ENCODE measurements around the gene SBK2. TPM values are rescaled to one million over a fixed set of nuclear protein-coding genes. Genes with fewer than 3 reads are reported as not detected.

SBK2 gene
- total RNA-seq, 2 donors from 2014 or later, result not detected

- intact Hi-C loops (cut with DNase I), result no loop called here
- DNase-seq (ENCODE audit: low spot score), result no peak
These were observed 44.5 kb downstream of the SBK2 start for GRCh38 chr19:55492362-55492944.

GRCh38 chr19:55491546-55492360 lies 45.2 kb downstream of the SBK2 start:
- intact Hi-C loops (cut with DNase I), result no loop called here
- no peak for DNase-seq (ENCODE audit: low spot score)

DNA sequence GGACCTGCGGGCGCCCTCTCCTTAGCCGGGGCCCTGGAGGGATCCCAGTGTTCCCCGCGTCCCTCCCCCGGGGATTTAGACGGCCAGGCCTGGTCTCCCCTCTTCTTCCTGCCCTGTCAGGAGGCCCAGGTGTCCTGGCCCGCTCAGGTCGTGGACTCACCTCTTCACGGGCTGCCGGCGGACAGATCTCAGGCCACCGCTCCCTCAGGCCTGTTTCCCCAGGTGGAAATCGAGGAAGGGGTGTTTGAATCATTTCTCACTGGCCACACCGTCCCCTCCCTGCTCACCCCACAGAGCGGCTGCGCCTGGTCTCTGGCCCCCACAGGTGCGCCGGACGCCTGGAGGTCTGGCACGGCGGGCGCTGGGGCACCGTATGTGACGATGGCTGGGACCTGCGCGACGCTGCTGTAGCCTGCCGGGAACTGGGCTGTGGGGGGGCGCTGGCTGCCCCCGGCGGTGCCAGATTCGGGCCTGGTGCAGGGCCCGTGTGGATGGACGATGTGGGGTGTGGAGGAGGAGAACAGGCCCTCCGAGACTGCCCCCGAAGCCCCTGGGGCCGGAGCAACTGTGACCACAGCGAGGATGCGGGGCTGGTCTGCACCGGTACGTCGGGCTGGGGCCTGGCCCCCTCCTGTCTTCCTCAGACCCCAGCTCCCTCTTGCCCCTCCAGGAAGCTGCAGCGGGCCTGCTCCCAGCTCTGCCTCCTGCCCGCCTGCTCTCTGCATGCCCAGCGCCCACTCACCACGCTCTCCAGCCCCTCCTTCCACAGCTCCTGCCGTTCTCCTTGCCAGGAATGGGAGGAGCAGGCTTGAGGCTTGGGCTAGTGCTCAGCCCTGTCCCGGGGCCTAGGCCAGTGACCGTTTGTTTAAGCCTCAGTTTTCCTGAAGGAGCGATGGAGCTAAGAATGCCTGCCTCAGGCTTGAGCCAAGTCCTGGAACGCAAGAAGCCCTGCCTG lies 46.2 kb downstream of the SBK2 start:
- DNase-seq (ENCODE audit: low spot score), result no peak
- intact Hi-C loops (cut with DNase I), result no loop called here

DNA sequence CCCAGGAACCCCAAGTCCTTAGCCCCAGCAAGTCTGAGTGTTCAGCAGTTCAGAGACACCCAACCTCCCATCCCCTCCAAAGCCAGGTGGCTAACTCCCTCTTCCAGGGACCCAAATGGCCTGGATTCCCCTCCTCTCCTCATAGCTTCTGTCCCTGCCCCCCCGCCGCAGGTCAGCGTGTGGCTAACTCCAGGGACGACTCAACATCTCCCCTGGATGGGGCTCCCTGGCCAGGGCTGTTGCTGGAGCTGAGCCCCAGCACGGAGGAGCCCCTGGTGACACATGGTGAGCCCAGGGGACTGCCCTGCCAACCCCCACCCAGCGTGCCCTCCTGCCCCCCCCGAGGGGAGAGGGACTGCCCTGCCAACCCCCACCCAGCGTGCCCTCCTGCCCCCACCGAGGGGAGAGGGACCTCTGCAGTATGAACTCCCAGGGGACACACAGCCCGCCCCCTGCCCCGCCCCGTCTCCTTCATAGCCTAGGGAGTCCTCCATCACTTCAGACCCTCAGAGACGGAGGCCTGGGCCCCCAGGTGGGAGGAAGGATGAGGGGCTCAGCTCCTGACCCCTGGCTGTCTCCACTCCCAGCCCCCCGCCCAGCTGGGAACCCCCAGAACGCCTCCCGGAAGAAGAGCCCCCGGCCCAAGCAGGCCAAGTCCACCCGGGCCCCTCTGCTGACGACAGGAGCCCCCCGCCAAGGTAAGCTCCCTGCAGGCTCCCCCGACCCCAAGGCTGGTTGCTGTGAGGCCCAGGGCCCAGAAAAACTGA lies 47.0 kb downstream of the SBK2 start:
- DNase-seq (ENCODE audit: low spot score), result no peak
- intact Hi-C loops (cut with DNase I), result no loop called here

DNA sequence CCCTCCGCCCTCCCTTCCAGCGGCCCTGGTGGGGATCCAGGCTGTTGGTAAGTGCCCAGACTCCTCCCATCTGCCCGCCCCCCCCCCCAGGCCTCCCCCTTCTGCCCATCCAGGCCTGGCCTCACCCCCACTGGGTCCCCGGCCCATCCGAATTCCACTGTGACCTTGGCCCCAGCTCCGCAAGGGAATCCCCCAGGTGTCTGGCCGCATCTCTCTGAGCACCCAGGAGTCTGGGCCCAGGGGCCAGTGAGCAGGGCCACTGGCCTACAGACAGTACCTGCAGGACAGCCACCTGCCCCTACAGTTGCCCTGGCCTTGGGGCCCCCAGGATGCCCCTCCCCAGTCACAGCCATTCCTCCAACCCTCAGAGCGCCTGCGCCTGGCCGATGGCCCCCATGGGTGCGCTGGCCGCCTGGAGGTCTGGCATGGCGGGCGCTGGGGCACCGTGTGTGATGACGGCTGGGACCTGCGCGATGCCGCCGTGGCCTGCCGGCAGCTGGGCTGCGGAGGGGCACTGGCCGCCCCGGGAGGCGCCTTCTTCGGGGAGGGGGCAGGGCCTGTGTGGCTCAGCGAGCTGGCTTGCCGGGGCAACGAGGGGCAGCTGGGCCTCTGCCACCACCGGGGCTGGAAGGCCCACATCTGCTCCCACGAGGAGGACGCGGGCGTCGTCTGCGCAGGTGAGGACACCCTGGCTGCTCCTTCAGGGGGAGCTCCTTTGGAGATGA lies 47.8 kb downstream of the SBK2 start:
- intact Hi-C loops (cut with DNase I), result no loop called here
- no peak for DNase-seq (ENCODE audit: low spot score)

DNA sequence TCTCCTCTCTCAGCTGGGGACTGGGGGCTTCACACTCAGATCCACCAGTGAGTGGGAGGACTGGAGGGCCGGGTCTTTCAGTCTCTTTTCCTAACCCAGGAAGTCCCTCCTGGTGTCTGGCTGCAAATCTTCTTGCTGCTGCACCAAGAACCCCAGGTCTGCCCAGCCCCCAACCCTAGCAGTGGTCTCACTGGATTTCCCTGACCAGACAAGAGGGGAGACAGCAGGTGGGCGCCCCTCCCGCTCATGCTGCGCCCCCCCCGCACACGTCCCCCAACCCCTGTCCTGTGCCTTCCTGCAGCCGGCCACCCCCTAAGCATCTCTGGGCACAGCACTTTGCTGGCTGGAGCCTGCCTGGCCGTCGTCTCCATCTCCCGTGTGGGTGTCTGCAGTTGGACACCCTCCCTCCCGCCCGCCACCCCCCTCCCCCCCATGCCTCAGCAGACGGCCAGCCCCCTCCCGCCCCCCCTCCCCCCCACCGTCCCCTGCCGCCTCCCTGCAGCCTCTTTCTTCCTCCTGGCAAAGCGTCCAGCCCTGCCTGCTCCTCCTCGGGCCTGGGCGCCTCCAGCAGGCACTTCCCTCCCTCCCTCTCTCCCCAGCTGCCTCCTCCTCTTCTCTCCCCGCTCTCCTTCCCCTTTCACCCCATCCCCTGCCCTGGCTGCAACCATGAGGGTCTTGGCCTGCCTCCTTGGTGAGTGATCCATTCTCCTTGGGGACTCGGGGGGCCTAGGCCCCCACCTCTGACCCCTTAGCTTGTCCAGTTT lies 48.8 kb downstream of the SBK2 start, which contains the start of gene SSC5D:
Gene SSC5D (plus strand): TSS at position 513 of the 764 bp plus-strand sequence. CDS start 154 bp downstream, at position 667.
- intact Hi-C loops (cut with DNase I), result no loop called here
- peak; percentile 88 for DNase-seq (ENCODE audit: low spot score)

DNA sequence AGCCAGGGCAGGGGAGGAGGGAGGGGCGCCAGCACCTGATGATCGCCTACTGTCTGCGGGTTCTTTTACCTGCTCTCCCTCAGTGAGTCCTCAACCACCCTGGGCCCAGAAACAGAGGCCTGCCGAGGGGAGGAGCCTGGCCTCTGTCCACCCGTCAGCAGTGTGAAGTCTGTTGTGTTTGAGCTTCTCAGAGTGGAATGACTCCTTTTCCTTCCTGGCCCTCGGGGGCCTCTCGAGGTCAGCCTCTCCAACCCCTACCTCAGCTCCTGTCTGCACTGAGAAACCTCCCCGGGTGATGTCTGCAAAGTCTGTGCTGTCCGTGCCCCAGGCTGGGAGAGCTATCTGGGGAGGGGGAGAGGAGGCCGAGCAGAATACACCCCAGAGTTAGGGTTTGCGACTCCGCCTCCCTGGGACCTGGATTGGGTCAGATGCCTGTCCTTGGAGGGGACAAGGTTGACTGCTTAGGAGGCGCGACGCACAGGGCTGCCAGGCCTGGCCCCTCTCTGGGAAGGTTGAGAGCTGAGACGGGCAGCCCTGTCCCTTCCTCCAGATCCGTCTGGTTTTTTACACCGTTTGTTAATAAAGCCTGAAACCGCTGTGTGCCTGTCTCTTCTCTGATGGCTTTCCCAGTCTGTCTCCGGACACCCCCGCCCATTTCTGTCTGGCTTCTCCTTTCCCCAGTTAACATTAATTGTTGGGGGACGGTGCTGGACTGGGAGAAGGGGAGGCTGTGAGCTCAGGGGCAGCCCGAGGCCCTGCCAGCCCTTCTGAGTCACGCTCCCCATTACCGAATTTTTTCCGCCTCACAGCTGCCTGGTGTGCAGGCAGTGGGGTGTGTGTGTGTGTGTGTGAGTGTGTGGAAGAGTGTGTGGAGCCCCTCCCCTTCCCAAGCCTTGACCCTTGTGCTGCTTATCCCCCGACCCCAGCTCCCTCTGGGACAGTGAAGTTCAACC lies 49.7 kb downstream of the SBK2 start:
- intact Hi-C loops (cut with DNase I), result no loop called here
- peak; percentile 93 for DNase-seq (ENCODE audit: low spot score)

- intact Hi-C loops (cut with DNase I), result no loop called here
- DNase-seq (ENCODE audit: low spot score), result no peak
These were observed 50.6 kb downstream of the SBK2 start for GRCh38 chr19:55486043-55486970.

- no peak for DNase-seq (ENCODE audit: low spot score)
- intact Hi-C loops (cut with DNase I), result no loop called here
These were observed 51.4 kb downstream of the SBK2 start for GRCh38 chr19:55485439-55486011.

GRCh38 chr19:55484593-55485438 lies 52.1 kb downstream of the SBK2 start, which contains the start of gene NAT14:
NAT14 (plus strand) TSS chr19:55485188; CDS start chr19:55485709, 521 bp downstream.
- DNase-seq (ENCODE audit: low spot score), result no peak
- intact Hi-C loops (cut with DNase I), result loop anchor here in 1 of 2 donors (5.0 kb wide), 1 partner anchor 563 kb away; no protein-coding TSS in a partner anchor

DNA sequence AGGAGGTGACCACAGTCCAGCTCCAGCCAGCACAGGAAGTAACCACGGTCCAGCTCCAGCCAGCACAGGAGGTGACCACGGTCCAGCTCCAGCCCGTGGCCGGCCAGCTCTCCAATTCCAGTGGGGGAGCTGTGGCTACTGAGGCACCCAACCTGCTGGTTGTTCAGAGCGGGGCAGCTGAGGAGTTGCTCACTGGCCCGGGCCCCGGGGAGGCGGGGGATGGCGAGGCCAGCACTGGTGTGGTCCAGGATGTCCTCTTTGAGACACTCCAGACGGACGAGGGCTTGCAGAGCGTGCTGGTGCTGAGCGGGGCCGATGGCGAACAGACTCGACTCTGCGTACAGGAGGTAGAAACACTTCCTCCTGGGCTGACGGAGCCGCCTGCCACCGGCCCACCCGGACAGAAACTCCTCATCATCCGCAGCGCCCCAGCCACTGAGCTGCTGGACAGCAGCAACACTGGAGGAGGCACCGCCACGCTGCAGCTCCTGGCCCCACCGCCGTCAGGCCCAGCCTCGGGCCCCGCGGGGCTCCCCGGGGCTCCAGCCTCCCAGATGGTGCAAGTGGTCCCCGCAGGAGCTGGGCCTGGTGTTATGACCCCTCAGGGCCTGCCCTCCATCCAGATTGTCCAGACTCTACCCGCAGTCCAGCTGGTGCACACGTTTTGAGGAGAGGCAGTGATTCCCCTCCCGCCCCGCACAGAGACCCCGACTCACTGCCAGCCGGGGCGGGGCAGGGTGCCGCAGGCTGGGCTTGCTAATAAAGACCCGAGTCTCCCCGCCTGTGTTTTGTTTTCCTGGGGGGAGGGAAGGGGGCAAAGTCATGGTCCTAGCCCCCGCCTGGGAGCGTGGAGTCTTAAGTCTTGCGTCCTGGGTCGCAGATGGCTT lies 53.0 kb downstream of the SBK2 start:
- no peak for DNase-seq (ENCODE audit: low spot score)
- intact Hi-C loops (cut with DNase I), result loop anchor here in 1 of 2 donors (5.0 kb wide), 1 partner anchor 562 kb away; no protein-coding TSS in a partner anchor

DNA sequence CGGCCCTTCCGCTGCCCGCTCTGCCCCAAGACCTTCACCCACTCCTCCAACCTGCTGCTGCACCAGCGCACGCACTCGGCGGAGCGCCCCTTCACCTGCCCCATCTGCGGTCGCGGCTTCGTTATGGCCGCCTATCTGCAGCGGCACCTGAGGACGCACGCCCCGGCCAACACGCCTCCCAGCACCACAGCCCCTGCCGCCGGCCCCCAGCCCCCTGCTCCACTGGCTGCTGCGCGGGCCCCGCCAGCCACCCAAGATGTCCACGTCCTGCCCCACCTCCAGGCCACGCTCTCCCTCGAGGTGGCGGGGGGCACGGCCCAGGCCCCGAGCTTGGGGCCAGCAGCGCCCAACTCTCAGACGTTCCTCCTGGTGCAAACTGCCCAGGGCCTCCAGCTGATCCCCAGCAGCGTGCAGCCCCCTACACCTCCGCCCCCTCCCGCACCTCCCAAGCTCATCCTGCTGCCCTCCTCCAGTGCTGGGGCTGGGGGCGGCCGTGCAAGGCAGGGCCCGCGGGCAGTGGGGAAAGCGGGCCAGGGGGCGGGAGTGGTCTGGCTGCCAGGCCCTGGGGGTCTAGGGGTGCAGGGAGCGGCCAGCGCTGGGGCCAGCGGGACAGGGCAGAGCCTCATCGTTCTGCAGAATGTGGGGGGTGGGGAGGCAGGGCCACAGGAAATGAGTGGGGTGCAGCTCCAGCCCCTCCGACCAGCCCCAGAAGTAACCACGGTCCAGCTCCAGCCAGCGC lies 53.8 kb downstream of the SBK2 start:
- no peak for DNase-seq (ENCODE audit: low spot score)
- intact Hi-C loops (cut with DNase I), result loop anchor here in 1 of 2 donors (5.0 kb wide), 1 partner anchor 561 kb away; no protein-coding TSS in a partner anchor
